ENCODE measurements around the gene JAM3. TPM values are rescaled to one million over a fixed set of nuclear protein-coding genes. Genes with fewer than 3 reads are reported as not detected.

Gene JAM3
- total and polyA plus RNA-seq, 2 of the 8 experiments (the other 6 are each of a cell fraction or from before 2014, with no cell fraction given) = 19.6 to 42.8 TPM

GRCh38 chr11:134134167-134134566, 65.3 kb downstream of the JAM3 start (continued):
- TF ChIP-seq, protein P1, sequence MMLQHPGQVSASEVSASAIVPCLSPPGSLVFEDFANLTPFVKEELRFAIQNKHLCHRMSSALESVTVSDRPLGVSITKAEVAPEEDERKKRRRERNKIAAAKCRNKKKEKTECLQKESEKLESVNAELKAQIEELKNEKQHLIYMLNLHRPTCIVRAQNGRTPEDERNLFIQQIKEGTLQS (IDR thresholded peaks at IDR 0.05; ENCODE audit: insufficient read depth, low read depth, low read length) = no peak

Measured in H1 (cell line).